IMR-90 (cell line): Measurements from ENCODE around the gene IL1RAPL1. TPM values are rescaled to one million over a fixed set of nuclear protein-coding genes. Genes with fewer than 3 reads are reported as not detected.

Source experiments
- ATAC-seq: fragments of 200-7000 bp; cut with Tn5 transposase; 2 replicates; pipeline ENCODE4 v1.9.1; 2020; ENCODE audit warnings: low read depth, mild to moderate bottlenecking, moderate library complexity
- BruUV-seq: library from RNA; stranded (reverse); fragments of 400-500 nt; replicated peaks from 2 replicates; lab custom pipeline; 2021; lab: Mats Ljungman, UMichigan
- CTCF ChIA-PET: fragments of 300-600 bp; formaldehyde crosslinking; extraction: SDS; loops from one replicate; lab custom pipeline; 2021; ENCODE audit warnings: antibody characterized with exemption; lab: Yijun Ruan, JAX
- POLR2A ChIA-PET: fragments of 300-600 bp; sonication (Branson Sonifier 250); formaldehyde crosslinking; loops from one replicate; lab custom pipeline; 2022; ENCODE audit warnings: antibody characterized with exemption; ENCODE audit not compliant: unreplicated experiment; lab: Charles Lee
- DNase-seq: peaks from one replicate; pipeline ENCODE4 v3.0.0; 2013
- H2AFZ ChIP-seq: replicated peaks from 2 replicates; pipeline ENCODE3; 2013; ENCODE audit warnings: low read length, mild to moderate bottlenecking; ENCODE audit not compliant: poor library complexity
- H2AK5ac ChIP-seq: 2 replicates; pipeline ENCODE4 v1.6.1; 2013; ENCODE audit warnings: low read depth, low read length, inconsistent platforms
- H2AK9ac ChIP-seq: replicated peaks from 2 replicates; pipeline ENCODE3; 2013; ENCODE audit warnings: mild to moderate bottlenecking, low read depth, low read length, moderate library complexity; ENCODE audit not compliant: poor library complexity
- H2BK120ac ChIP-seq: 2 replicates; pipeline ENCODE4 v1.6.1; 2013; ENCODE audit warnings: low read depth, low read length, inconsistent platforms
- H2BK15ac ChIP-seq: 3 replicates; pipeline ENCODE4 v1.6.1; 2013; ENCODE audit warnings: low read depth, low read length, inconsistent platforms
- H2BK20ac ChIP-seq: 2 replicates; pipeline ENCODE4 v1.6.1; 2013; ENCODE audit warnings: low read depth, mild to moderate bottlenecking, inconsistent platforms, low read length, moderate library complexity
- H2BK5ac ChIP-seq: 2 replicates; pipeline ENCODE4 v1.6.1; 2013; ENCODE audit warnings: mild to moderate bottlenecking, low read depth, low read length, inconsistent platforms; ENCODE audit not compliant: poor library complexity, severe bottlenecking
- H3K14ac ChIP-seq: replicated peaks from 2 replicates; pipeline ENCODE4 v1.6.1; 2013; ENCODE audit warnings: low read depth, low read length, inconsistent platforms
- H3K18ac ChIP-seq: 2 replicates; pipeline ENCODE4 v1.6.1; 2013; ENCODE audit warnings: low read depth, low read length, control low read depth
- H3K23ac ChIP-seq: 2 replicates; pipeline ENCODE4 v1.6.1; 2013; ENCODE audit warnings: low read depth, low read length, inconsistent platforms
- H3K27ac ChIP-seq: 2 replicates; pipeline ENCODE4 v1.5.1; 2013; ENCODE audit warnings: mild to moderate bottlenecking, control low read depth, low read length; ENCODE audit not compliant: insufficient read depth
- H3K27me3 ChIP-seq: 2 replicates; pipeline ENCODE4 v1.6.1; 2013; ENCODE audit warnings: low read length; ENCODE audit not compliant: control insufficient read depth, insufficient read depth
- H3K36me3 ChIP-seq: 2 replicates; pipeline ENCODE4 v1.6.1; 2013; ENCODE audit warnings: low read length, mixed read lengths; ENCODE audit not compliant: control insufficient read depth, insufficient read depth
- H3K4ac ChIP-seq: 2 replicates; pipeline ENCODE4 v1.6.1; 2013; ENCODE audit warnings: low read depth, low read length, inconsistent platforms
- H3K4me1 ChIP-seq: 2 replicates; pipeline ENCODE4 v1.6.1; 2013; ENCODE audit warnings: low read length, mixed read lengths; ENCODE audit not compliant: control insufficient read depth, insufficient read depth
- H3K4me2 ChIP-seq: 2 replicates; pipeline ENCODE4 v1.6.1; 2013; ENCODE audit warnings: low read depth, mild to moderate bottlenecking, control low read depth, low read length, moderate library complexity
- H3K4me3 ChIP-seq: 2 replicates; pipeline ENCODE4 v1.5.1; 2013; ENCODE audit warnings: low read depth, mild to moderate bottlenecking, control low read depth, low read length, moderate library complexity; ENCODE audit not compliant: insufficient read depth
- H3K56ac ChIP-seq: 2 replicates; pipeline ENCODE4 v1.6.1; 2013; ENCODE audit warnings: low read length, inconsistent platforms; ENCODE audit not compliant: insufficient read depth; ENCODE audit errors: extremely low read depth
- H3K79me1 ChIP-seq, 2 experiments: 2 replicates each; pipeline ENCODE4 v1.6.1; 2013; ENCODE audit warnings: low read length in 2 of 2, inconsistent platforms in 1 of 2, low read depth in 1 of 2
- H3K9ac ChIP-seq: 2 replicates; pipeline ENCODE4 v1.6.1; 2013; ENCODE audit warnings: low read depth, low read length, control low read depth
- H3K9me1 ChIP-seq: 2 replicates; pipeline ENCODE4 v1.6.1; 2013; ENCODE audit warnings: low read length, inconsistent platforms; ENCODE audit not compliant: insufficient read depth
- H3K9me3 ChIP-seq: 2 replicates; pipeline ENCODE4 v1.6.1; 2013; ENCODE audit warnings: low read length; ENCODE audit not compliant: control insufficient read depth, insufficient read depth
- H4K20me1 ChIP-seq: 2 replicates; pipeline ENCODE4 v1.6.1; 2013; ENCODE audit warnings: low read length, inconsistent platforms; ENCODE audit not compliant: insufficient read depth
- H4K5ac ChIP-seq: 2 replicates; pipeline ENCODE4 v1.6.1; 2013; ENCODE audit warnings: mild to moderate bottlenecking, low read depth, low read length, control low read depth
- H4K8ac ChIP-seq, 2 experiments: 2 replicates each; pipeline ENCODE4 v1.6.1; 2013; ENCODE audit warnings: low read depth in 2 of 2, low read length in 2 of 2, control low read depth in 1 of 2, inconsistent platforms in 1 of 2
- H4K91ac ChIP-seq: 2 replicates; pipeline ENCODE4 v1.6.1; 2013; ENCODE audit warnings: low read depth, low read length, inconsistent platforms; ENCODE audit not compliant: insufficient read depth
- BHLHE40 ChIP-seq: fragments of 150-350 bp; IDR thresholded peaks from 2 replicates; pipeline ENCODE4 v1.6.1; 2016; ENCODE audit warnings: mild to moderate bottlenecking, low read depth, low read length
- CHD1 ChIP-seq: IDR thresholded peaks from 2 replicates; pipeline ENCODE4 v1.6.1; 2012; ENCODE audit warnings: low read depth, low read length, improper control_type of control experiment
- FOS ChIP-seq: fragments of 150-350 bp; IDR thresholded peaks from 2 replicates; pipeline ENCODE4 v1.6.1; 2016; ENCODE audit warnings: low read depth, low read length
- WGBS, 2 experiments: methylation state at CpG; one replicate each; pipeline versions ENCODE4 v1.1.5 to v1.1.7; 2013; ENCODE audit warnings: missing lambda C conversion rate in 2 of 2; ENCODE audit not compliant: insufficient read length in 1 of 2; ENCODE audit errors: extremely low coverage in 2 of 2; 5-methylcytosine and 5-hydroxymethylcytosine counted together
- dilution Hi-C: fragments of 300-500 bp; cut with HindIII; formaldehyde crosslinking; loops from one replicate; pipeline ENCODE4 v1.14.3; 2018; ENCODE audit warnings: low sequenced_read_pairs; ENCODE audit not compliant: unreplicated experiment
- in situ Hi-C: fragments of 300-500 bp; cut with MboI; formaldehyde crosslinking; loops from 3 replicates; pipeline ENCODE4 v1.14.3; 2019; ENCODE audit warnings: low sequenced_read_pairs, inconsistent platforms, mixed read lengths
- intact Hi-C: fragments of 100-400 bp; cut with micrococcal nuclease; formaldehyde crosslinking; loops from 2 replicates; pipeline ENCODE4 v1.10.0; 2022
- polyA plus RNA-seq, 3 experiments: library from polyadenylated mRNA; depleted of rRNA; stranded (reverse); fragments of >200 nt; gene quantifications; 2 replicates each; pipeline ENCODE4 v1.2.3, GENCODE V29; 2012; ENCODE audit warnings: low replicate concordance in 1 of 3
- total RNA-seq: library from RNA; depleted of rRNA; stranded (reverse); fragments of >200 nt; gene quantifications from 2 replicates; pipeline ENCODE4 v1.2.3, GENCODE V29; 2012
- TF ChIP-seq, protein P1 (sequence below): fragments of 150-350 bp; IDR thresholded peaks from 2 replicates; pipeline ENCODE4 v1.6.1; 2016; ENCODE audit warnings: low read depth, mild to moderate bottlenecking, low read length, moderate library complexity, borderline replicate concordance
- TF ChIP-seq, protein P2 (sequence below): conservative IDR thresholded peaks from 2 replicates; pipeline ENCODE4 v1.5.1; 2012; ENCODE audit warnings: mild to moderate bottlenecking, low read depth, low read length, improper control_type of control experiment

Gene IL1RAPL1
- total and polyA plus RNA-seq, 2 of the 4 experiments (the other 2 are of a cell fraction): 1.5 to 9.0 TPM

DNA sequence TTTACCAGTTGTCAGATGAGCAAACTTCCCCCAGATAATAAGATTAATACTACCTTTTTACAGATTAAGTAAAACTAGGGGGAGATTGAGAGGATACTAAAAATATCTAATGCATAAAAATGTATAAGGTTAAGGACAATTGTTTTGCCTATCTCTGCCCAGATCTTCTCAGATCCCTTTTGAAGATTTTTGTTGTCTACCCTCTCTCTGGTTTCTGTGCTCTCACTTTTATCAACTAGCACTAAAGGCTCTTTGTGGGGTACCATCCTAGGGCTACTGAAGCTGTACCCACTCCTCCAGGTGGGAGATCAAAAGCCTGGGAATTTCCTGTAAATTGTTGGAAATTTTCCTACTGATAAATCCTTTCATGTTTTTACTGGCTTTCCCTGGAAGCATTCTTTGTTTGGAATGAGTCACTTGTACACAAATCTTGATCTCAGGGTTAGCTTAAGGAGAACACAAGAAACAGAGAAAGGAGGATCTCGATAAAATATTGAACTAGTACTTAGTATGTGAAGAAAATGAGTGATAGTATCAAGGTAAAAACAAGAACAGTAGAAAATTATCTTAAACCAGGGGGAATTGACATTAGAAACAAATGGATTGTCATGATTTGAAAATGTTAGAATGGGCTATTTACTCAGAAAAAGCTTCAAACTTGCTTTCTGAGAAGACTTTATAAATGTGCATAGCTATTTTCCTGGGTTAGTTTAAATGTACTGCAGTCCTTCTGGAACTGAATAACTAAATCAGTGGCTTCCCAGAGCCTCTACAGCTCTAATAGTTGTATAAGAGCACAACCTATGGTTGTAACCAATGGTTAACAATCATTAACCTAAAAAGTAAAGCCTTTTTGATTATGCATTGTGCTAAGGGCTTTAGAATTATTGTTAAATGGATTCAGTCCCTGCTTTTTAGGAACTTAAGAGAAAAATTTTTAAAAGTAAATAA, 948.2 kb downstream of the IL1RAPL1 start:
- Histone ChIP-seq H3K56ac (no peak overlapping the region), H3K14ac (no peak overlapping the region), H4K8ac (no peak overlapping the region; a peak in 1 of 4 replicates), H3K27me3 (no peaks in the 10 kb centered on the region; the same call in 1 of the 2 replicates), H2BK120ac (peak overlapping the region; percentile 56), H2AK9ac (no peak overlapping the region), H2AK5ac (no peak overlapping the region), H3K9me3 (no peaks in the 10 kb centered on the region), H4K91ac (no peak overlapping the region), H3K27ac (no peak overlapping the region), H3K18ac (no peak overlapping the region), H3K9ac (no peak overlapping the region), H2AFZ (no peak overlapping the region), H3K4me3 (no peak overlapping the region), H3K4me1 (no peaks in the 10 kb centered on the region), H3K23ac (no peak overlapping the region), H3K9me1 (no peaks in the 10 kb centered on the region), H4K20me1 (no peaks in the 10 kb centered on the region), H3K4me2 (no peak overlapping the region), H4K5ac (no peak overlapping the region), H2BK5ac (no peak overlapping the region), H3K4ac (no peak overlapping the region), H3K36me3 (no peaks in the 10 kb centered on the region), H2BK20ac (no peak overlapping the region), H2BK15ac (no peak overlapping the region), H3K79me1 (no peaks in the 10 kb centered on the region)
- no CpG with 5 or more reads among the region's 1 CpG for WGBS, 2 experiments
- ChIA-PET CTCF (no interaction called here), POLR2A (no interaction called here)
- intact Hi-C loops: no loop called here
- BruUV-seq: no TSS peak
- 0 out of 2 replicates have a peak, but pooled peaks have one; percentile 29 for ATAC-seq
- in situ Hi-C loops: no loop called here
- TF ChIP-seq, protein P1, sequence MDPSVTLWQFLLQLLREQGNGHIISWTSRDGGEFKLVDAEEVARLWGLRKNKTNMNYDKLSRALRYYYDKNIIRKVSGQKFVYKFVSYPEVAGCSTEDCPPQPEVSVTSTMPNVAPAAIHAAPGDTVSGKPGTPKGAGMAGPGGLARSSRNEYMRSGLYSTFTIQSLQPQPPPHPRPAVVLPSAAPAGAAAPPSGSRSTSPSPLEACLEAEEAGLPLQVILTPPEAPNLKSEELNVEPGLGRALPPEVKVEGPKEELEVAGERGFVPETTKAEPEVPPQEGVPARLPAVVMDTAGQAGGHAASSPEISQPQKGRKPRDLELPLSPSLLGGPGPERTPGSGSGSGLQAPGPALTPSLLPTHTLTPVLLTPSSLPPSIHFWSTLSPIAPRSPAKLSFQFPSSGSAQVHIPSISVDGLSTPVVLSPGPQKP: no peak
- TF ChIP-seq FOS (no peak), BHLHE40 (no peak), CHD1 (no peak)
- TF ChIP-seq, protein P2, sequence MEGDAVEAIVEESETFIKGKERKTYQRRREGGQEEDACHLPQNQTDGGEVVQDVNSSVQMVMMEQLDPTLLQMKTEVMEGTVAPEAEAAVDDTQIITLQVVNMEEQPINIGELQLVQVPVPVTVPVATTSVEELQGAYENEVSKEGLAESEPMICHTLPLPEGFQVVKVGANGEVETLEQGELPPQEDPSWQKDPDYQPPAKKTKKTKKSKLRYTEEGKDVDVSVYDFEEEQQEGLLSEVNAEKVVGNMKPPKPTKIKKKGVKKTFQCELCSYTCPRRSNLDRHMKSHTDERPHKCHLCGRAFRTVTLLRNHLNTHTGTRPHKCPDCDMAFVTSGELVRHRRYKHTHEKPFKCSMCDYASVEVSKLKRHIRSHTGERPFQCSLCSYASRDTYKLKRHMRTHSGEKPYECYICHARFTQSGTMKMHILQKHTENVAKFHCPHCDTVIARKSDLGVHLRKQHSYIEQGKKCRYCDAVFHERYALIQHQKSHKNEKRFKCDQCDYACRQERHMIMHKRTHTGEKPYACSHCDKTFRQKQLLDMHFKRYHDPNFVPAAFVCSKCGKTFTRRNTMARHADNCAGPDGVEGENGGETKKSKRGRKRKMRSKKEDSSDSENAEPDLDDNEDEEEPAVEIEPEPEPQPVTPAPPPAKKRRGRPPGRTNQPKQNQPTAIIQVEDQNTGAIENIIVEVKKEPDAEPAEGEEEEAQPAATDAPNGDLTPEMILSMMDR: no peak
- peak; percentile 31 for DNase-seq
- dilution Hi-C loops: no loop called here
